H1 (cell line): ENCODE measurements around the gene SPECC1. TPM values are rescaled to one million over a fixed set of nuclear protein-coding genes. Genes with fewer than 3 reads are reported as not detected.

Experiments used
- CTCF ChIA-PET: fragments of 300-600 bp; sonication (Branson Sonifier 250); formaldehyde crosslinking; loops from one replicate; lab custom pipeline; 2021; ENCODE audit not compliant: partially characterized antibody; lab: Charles Lee
- POLR2A ChIA-PET: fragments of 300-600 bp; sonication (Branson Sonifier 250); formaldehyde crosslinking; loops from one replicate; lab custom pipeline; 2021; ENCODE audit warnings: inconsistent platforms; ENCODE audit not compliant: partially characterized antibody; lab: Charles Lee
- DNase-seq, 2 experiments: peaks; one replicate each; pipeline versions ENCODE4 v3.0.0 to v3.0.0-alpha.2; 2010 to 2022; ENCODE audit warnings: low spot score in 2 of 2, low read depth in 1 of 2, mixed read lengths in 1 of 2
- FAIRE-seq: peaks from 2 replicates; lab custom pipeline; 2011; peaks lifted over from hg19 to GRCh38; lab: Jason Lieb, UNC
- H2AFZ ChIP-seq: 2 replicates; pipeline ENCODE4 v1.8.1; 2012; ENCODE audit warnings: low read length, inconsistent platforms
- H2AK5ac ChIP-seq: 2 replicates; pipeline ENCODE4 v1.6.1; 2013; ENCODE audit warnings: low read depth, low read length
- H2BK120ac ChIP-seq: replicated peaks from 2 replicates; pipeline ENCODE3; 2013; ENCODE audit warnings: low read depth, low read length, inconsistent platforms
- H2BK12ac ChIP-seq: 2 replicates; pipeline ENCODE4 v1.6.1; 2013; ENCODE audit warnings: low read depth, low read length
- H2BK15ac ChIP-seq: 2 replicates; pipeline ENCODE4 v1.6.1; 2013; ENCODE audit warnings: low read length
- H2BK20ac ChIP-seq: 2 replicates; pipeline ENCODE4 v1.6.1; 2013; ENCODE audit warnings: low read length
- H2BK5ac ChIP-seq: 2 replicates; pipeline ENCODE4 v1.6.1; 2013; ENCODE audit warnings: low read depth, low read length
- H3K14ac ChIP-seq: 2 replicates; pipeline ENCODE4 v1.6.1; 2013; ENCODE audit warnings: inconsistent platforms; ENCODE audit not compliant: insufficient read length
- H3K18ac ChIP-seq: 2 replicates; pipeline ENCODE4 v1.6.1; 2013; ENCODE audit warnings: low read length; ENCODE audit errors: extremely low read depth
- H3K23ac ChIP-seq: 2 replicates; pipeline ENCODE4 v1.6.1; 2013; ENCODE audit warnings: inconsistent platforms; ENCODE audit not compliant: insufficient read length
- H3K23me2 ChIP-seq: 2 replicates; pipeline ENCODE4 v1.6.1; 2013; ENCODE audit warnings: low read depth, low read length
- H3K27ac ChIP-seq: 2 replicates; pipeline ENCODE4 v1.6.1; 2011; ENCODE audit warnings: low read depth, low read length, inconsistent platforms
- H3K27me3 ChIP-seq, 4 experiments: replicated peaks in 1 of 4; 1 replicate in 1 of 4; 2 replicates in 3 of 4; pipeline versions ENCODE4 v1.6.1 to v1.8.1; 2011 to 2013; ENCODE audit warnings: low read length in 3 of 4, mild to moderate bottlenecking in 3 of 4, inconsistent platforms in 2 of 4, mixed read lengths in 2 of 4, moderate library complexity in 1 of 4; ENCODE audit not compliant: control insufficient read depth in 3 of 4, insufficient read depth in 3 of 4; ENCODE audit errors: extremely low read depth in 1 of 4
- H3K36me3 ChIP-seq, 4 experiments: 2 replicates each; pipeline versions ENCODE4 v1.6.1 to v1.8.1; 2011 to 2013; ENCODE audit warnings: mild to moderate bottlenecking in 4 of 4, low read length in 3 of 4, moderate library complexity in 2 of 4, control low read depth in 1 of 4, inconsistent platforms in 1 of 4; ENCODE audit not compliant: insufficient read depth in 4 of 4, control insufficient read depth in 2 of 4
- H3K4ac ChIP-seq: replicated peaks from 2 replicates; pipeline ENCODE3; 2013; ENCODE audit warnings: low read length, low read depth, mixed read lengths, inconsistent platforms; ENCODE audit not compliant: insufficient read length
- H3K4me1 ChIP-seq, 4 experiments: replicated peaks in 1 of 4; 1 replicate in 1 of 4; 2 replicates in 3 of 4; pipeline versions ENCODE4 v1.6.1 to v1.8.1; 2011 to 2013; ENCODE audit warnings: low read length in 3 of 4, inconsistent platforms in 2 of 4, mixed read lengths in 1 of 4; ENCODE audit not compliant: insufficient read depth in 4 of 4, control insufficient read depth in 3 of 4
- H3K4me2 ChIP-seq, 2 experiments: 2 replicates each; pipeline versions ENCODE4 v1.6.1 to v1.8.1; 2011 to 2013; ENCODE audit warnings: low read depth in 2 of 2, low read length in 2 of 2, control low read depth in 1 of 2, inconsistent platforms in 1 of 2, mild to moderate bottlenecking in 1 of 2; ENCODE audit not compliant: insufficient read depth in 1 of 2
- H3K4me3 ChIP-seq, 4 experiments: fragments of 200-600, 300-600 bp in 1 of 4; sonication (generic), shearing (Covaris generic), sonication (Bioruptor Twin) in 1 of 4; 2 replicates each; pipeline versions ENCODE4 v1.5.1 to v1.8.1; 2011 to 2016; ENCODE audit warnings: low read length in 4 of 4, low read depth in 3 of 4, control low read depth in 2 of 4, inconsistent platforms in 2 of 4, mild to moderate bottlenecking in 2 of 4, mixed read lengths in 1 of 4, moderate library complexity in 1 of 4; ENCODE audit not compliant: insufficient read depth in 2 of 4; ENCODE audit errors: extremely low read depth in 1 of 4
- H3K56ac ChIP-seq: replicated peaks from 2 replicates; pipeline ENCODE3; 2013; ENCODE audit warnings: low read depth, mild to moderate bottlenecking, mixed read lengths, low read length, inconsistent platforms; ENCODE audit not compliant: insufficient read length
- H3K79me1 ChIP-seq: 2 replicates; pipeline ENCODE4 v1.6.1; 2013; ENCODE audit warnings: low read depth, low read length, control low read depth
- H3K79me2 ChIP-seq, 2 experiments: 2 replicates each; pipeline versions ENCODE4 v1.6.1 to v1.8.1; 2012 to 2013; ENCODE audit warnings: low read length in 2 of 2, mild to moderate bottlenecking in 2 of 2, inconsistent platforms in 1 of 2; ENCODE audit not compliant: insufficient read depth in 2 of 2, control insufficient read depth in 1 of 2
- H3K9ac ChIP-seq, 4 experiments: replicated peaks in 1 of 4; 1 replicate in 1 of 4; 2 replicates in 3 of 4; pipeline versions ENCODE4 v1.6.1 to v1.8.1; 2011 to 2013; ENCODE audit warnings: low read depth in 3 of 4, low read length in 3 of 4, control low read depth in 2 of 4, mild to moderate bottlenecking in 2 of 4, moderate library complexity in 2 of 4, inconsistent platforms in 1 of 4; ENCODE audit errors: extremely low read depth in 1 of 4
- H3K9me3 ChIP-seq, 2 experiments: 2 replicates each; pipeline versions ENCODE4 v1.6.1 to v1.8.1; 2012 to 2013; ENCODE audit warnings: mild to moderate bottlenecking in 2 of 2, moderate library complexity in 2 of 2, control low read depth in 1 of 2, inconsistent platforms in 1 of 2, low read depth in 1 of 2, low read length in 1 of 2, mixed read lengths in 1 of 2; ENCODE audit not compliant: insufficient read depth in 2 of 2
- H4K20me1 ChIP-seq, 2 experiments: replicated peaks in 1 of 2; 2 replicates each; pipeline versions ENCODE3 to v1.8.1; 2011 to 2013; ENCODE audit warnings: inconsistent platforms in 2 of 2, low read length in 2 of 2, mild to moderate bottlenecking in 1 of 2; ENCODE audit not compliant: insufficient read depth in 2 of 2, control insufficient read depth in 1 of 2
- H4K5ac ChIP-seq: 2 replicates; pipeline ENCODE4 v1.6.1; 2013; ENCODE audit warnings: low read length, low read depth, mixed read lengths, inconsistent platforms; ENCODE audit not compliant: insufficient read length
- H4K8ac ChIP-seq: 2 replicates; pipeline ENCODE4 v1.8.0; 2013; ENCODE audit warnings: mild to moderate bottlenecking, moderate library complexity, low read length, inconsistent platforms; ENCODE audit not compliant: insufficient read depth; ENCODE audit errors: extremely low read depth
- H4K91ac ChIP-seq: replicated peaks from 2 replicates; pipeline ENCODE3; 2013; ENCODE audit warnings: low read length, mixed read lengths, inconsistent platforms; ENCODE audit not compliant: insufficient read length
- CHD1 ChIP-seq: IDR thresholded peaks from 2 replicates; pipeline ENCODE4 v1.6.1; 2012; ENCODE audit warnings: low read depth, low read length, improper control_type of control experiment
- E2F6 ChIP-seq: IDR thresholded peaks from 2 replicates; pipeline ENCODE4 v1.6.1; 2012; ENCODE audit warnings: inconsistent platforms
- WGBS, 2 experiments: shearing (Covaris generic) in 1 of 2; methylation state at CpG; one replicate each; pipeline versions ENCODE4 v1.1.6 to v1.1.7; 2013 to 2015; ENCODE audit warnings: low lambda C conversion rate in 2 of 2, mixed read lengths in 2 of 2, inconsistent platforms in 1 of 2, low coverage in 1 of 2, missing lambda C conversion rate in 1 of 2; ENCODE audit not compliant: insufficient replicate concordance in 2 of 2, insufficient coverage in 1 of 2, insufficient read length in 1 of 2; ENCODE audit errors: extremely low coverage in 1 of 2, missing lambda C conversion rate in 1 of 2; 5-methylcytosine and 5-hydroxymethylcytosine counted together
- polyA plus RNA-seq, 7 experiments: library from polyadenylated mRNA; depleted of rRNA in 3 of 7; stranded (reverse) in 5 of 7; unstranded in 2 of 7; fragments of >200 nt in 5 of 7; fragments of 200-250 nt in 2 of 7; gene quantifications; 1 replicate in 5 of 7; 2 replicates in 1 of 7; 4 replicates in 1 of 7; pipeline versions ENCODE4 v1.2.1 to v1.2.3, GENCODE V29; 2011 to 2013; ENCODE audit warnings: missing spikeins in 2 of 7, mixed read lengths in 2 of 7
- total RNA-seq: library from RNA; stranded (reverse); fragmentation: NEBNext Ultra II Directional; extraction: Animal tissue kit (Norgen Biotek cat#: 25700); gene quantifications from 2 replicates; pipeline ENCODE4 v1.2.1, GENCODE V29; 2021

The SPECC1 gene
- total and polyA plus RNA-seq, 2 of the 8 experiments (the other 6 are each of a cell fraction or from before 2014, with no cell fraction given), result 35.8 to 87.9 TPM

DNA sequence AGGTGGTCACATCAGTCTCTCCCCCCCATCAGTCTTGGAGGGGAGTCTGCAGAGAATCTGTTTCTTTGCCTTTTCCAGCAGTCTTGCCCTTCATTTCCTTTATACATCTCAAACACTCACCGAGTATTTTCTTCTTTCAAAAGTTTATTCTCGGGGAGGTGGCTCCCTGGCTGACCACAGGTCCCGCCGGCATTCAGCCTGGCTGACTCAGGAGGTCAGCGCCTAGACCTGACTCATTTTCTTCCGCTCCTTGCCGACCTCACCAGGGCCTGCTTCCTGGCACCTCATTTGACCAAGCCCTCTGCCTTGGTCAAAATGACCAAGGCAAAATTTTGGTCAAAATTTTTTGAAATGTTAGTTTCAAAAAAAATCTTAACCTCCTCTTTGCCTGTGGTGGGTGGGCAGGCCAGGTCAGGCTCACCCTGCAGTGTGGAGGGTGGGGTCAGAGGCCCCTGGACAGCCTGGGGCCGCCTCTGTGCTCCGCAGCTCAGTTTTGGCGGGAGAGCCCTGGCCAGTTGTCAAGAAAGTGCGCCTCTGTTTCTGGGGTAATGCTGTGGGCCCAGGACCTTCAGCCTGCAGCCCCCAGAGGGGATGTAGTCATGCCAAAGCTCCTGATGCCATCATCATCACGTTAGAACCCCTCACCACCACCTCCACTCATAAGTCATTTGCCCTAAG, 165.6 kb downstream of the SPECC1 start:
- no peaks in the 10 kb centered on the region for H3K9me3 ChIP-seq
- 81% methylated on average over 12 of the region's 12 CpGs; no CpG with 5 or more reads in 1 of the 2 experiments for WGBS, 2 experiments
- 0 out of 2 replicates have a peak overlapping the region, but pooled peaks have one; percentile 50 for H2BK20ac ChIP-seq
- no peak overlapping the region for H2BK15ac ChIP-seq
- no peak overlapping the region for H3K23ac ChIP-seq
- FAIRE-seq (no peak), DNase-seq (no peak)
- peak overlapping the region; percentile 16 for H4K5ac ChIP-seq
- H3K18ac ChIP-seq, result no peak overlapping the region
- H3K36me3 ChIP-seq, result no peaks in the 10 kb centered on the region
- no peak overlapping the region for H3K14ac ChIP-seq
- ChIA-PET POLR2A (interaction anchor here (1.0 to 1.3 kb wide), 2 partner anchors 19 to 28 kb away, joined by 3 read pairs; no protein-coding TSS in a partner anchor), CTCF (no interaction called here)
- H3K9ac ChIP-seq, result peak overlapping the region in 1 of 4 experiments; percentile 42; a peak in 1 of 7 replicates
- peaks cover 0 to 8% of the 10 kb centered on the region in 2 experiments for H4K20me1 ChIP-seq
- H3K27ac ChIP-seq, result no peak overlapping the region
- H3K4me1 ChIP-seq, result peaks cover 12 to 27% (median 20%) of the 10 kb centered on the region in 4 experiments; a peak in 6 of 7 replicates
- 0 out of 2 replicates have a peak overlapping the region, but pooled peaks have one; percentile 57 for H4K8ac ChIP-seq
- H3K4me2 ChIP-seq, result peak overlapping the region in 1 of 2 experiments; percentile 3; a peak in 1 of 4 replicates
- H2AFZ ChIP-seq, result no peak overlapping the region
- H3K79me2 ChIP-seq, result peaks cover 3 to 95% of the 10 kb centered on the region in 2 experiments
- H3K4me3 ChIP-seq, result no peak overlapping the region
- no peak overlapping the region for H4K91ac ChIP-seq
- no peak for TF ChIP-seq CHD1
- peak; percentile 67; the same call in 1 of the 2 replicates for TF ChIP-seq E2F6
- H2AK5ac ChIP-seq, result no peak overlapping the region
- peak overlapping the region; percentile 55; the same call in 1 of the 2 replicates for H2BK12ac ChIP-seq
- no peaks in the 10 kb centered on the region for H3K23me2 ChIP-seq
- H3K79me1 ChIP-seq, result peaks cover 9% of the 10 kb centered on the region
- no peak overlapping the region for H3K56ac ChIP-seq
- H3K4ac ChIP-seq, result peak overlapping the region; percentile 32
- no peak overlapping the region for H2BK120ac ChIP-seq
- no peak overlapping the region; the same call in 1 of the 2 replicates for H2BK5ac ChIP-seq
- H3K27me3 ChIP-seq, result no peaks in the 10 kb centered on the region
